GM18498 (cell line): ENCODE measurements around the gene CCNB1IP1.
"Not testable (repeated sequence)": the region's sequence is repeated elsewhere in the genome, so short reads cannot be mapped to it uniquely, and the experiment has no call there.

Experiments used
- ATAC-seq: cut with Tn5 transposase; IDR thresholded peaks from one replicate; pipeline ENCODE4 v1.9.1; 2021; ENCODE audit warnings: mild to moderate bottlenecking, moderate library complexity; ENCODE audit not compliant: unreplicated experiment

CCNB1IP1 gene, protein sequence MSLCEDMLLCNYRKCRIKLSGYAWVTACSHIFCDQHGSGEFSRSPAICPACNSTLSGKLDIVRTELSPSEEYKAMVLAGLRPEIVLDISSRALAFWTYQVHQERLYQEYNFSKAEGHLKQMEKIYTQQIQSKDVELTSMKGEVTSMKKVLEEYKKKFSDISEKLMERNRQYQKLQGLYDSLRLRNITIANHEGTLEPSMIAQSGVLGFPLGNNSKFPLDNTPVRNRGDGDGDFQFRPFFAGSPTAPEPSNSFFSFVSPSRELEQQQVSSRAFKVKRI

GRCh38 chr14:20332788-20333493, at the start of gene CCNB1IP1:
Gene CCNB1IP1, minus strand, starts transcription at chr14:20333279. Its CDS starts 16,756 bp downstream, at chr14:20316523.
- peak; percentile 97 for ATAC-seq

DNA sequence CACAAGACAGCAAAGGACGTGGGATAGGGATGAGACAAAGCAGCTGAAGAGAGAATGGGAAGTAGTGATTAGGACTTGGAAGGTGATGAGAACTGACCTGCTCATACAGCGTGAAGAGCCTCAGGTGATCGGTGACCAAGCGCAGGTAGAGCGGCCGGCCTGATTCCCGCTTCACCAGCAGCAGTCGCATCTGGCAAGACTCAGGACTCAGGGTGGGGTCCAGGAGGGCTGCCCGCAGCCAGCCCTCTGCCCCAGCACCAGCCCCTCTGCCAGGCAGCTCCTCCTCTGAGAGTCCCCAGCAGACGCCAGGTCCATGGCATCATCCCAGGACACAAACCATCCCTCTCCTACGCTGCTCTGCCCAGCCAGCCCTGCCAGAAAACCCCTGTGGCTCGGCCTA, 49.4 kb upstream of the CCNB1IP1 start:
- no peak for ATAC-seq

DNA sequence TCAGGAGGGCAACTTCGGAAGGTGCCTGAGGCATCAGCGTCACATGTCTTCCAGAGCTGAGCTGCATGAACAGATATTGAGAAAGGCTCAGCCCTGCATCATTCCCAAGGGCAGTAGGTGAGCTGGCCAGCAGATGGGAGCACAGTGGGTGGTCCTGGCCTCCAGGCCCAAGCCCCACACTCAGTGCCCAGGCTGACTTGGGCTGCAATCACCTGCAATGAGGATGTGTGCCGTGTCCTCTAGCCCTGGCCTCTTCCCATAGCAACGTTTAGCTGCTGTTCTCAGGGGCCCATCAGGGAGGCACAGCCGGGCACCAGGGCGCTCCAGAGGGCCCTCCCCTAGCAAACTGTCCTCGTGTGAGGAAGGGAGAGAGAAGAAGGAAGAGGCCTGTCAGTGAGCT, 48.3 kb upstream of the CCNB1IP1 start:
- ATAC-seq: no peak

- no peak for ATAC-seq
Measured at GRCh38 chr14:20380681-20381080, 47.6 kb upstream of the CCNB1IP1 start.

- ATAC-seq: no peak
Measured at GRCh38 chr14:20379743-20380142, 46.7 kb upstream of the CCNB1IP1 start.

DNA sequence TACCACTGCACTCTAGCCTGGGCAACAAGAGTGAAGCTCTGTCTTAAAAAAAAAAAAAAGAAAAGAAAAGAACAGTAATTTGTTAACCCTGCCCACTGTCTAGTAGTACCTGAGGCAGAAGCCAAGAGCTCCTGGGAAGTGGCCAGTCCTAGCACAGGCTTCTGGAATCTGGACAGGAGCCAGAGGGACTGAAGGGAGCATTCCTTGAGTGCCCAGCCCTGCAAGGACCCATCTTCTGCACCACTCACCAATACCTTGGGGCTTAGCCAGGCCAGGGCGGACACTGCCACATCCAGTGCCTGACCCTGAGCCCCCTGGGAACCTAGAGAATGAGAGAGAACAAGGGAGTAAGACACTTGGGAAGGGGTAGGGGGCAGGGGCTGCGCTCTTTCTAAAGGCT, 44.1 kb upstream of the CCNB1IP1 start:
- ATAC-seq: no peak

DNA sequence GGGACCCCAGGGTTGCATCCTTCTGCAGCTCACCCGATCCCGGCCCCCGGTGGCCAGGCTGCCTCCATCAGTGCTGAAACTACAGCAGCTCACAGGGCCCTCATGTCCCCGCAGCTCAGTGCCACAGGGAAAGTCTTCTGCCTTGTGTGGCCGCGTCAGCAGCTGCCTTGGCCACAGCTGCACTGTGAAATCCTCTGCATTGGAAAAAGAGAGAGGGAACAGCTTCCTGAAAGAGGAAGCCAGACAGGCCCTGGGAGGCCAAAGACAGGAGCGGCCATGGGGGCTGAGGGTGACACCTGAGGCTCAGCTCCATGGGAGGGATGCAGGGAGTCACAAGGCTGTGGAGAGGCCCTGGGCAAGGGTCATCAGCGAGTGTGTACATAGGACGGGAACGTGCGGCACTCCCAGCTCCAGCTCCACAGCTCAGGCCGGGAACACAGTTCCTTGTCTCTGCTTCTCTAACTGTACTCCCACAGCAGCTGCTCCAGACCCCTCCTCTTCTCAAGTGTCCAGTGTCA, 43.1 kb upstream of the CCNB1IP1 start:
- no peak for ATAC-seq

- ATAC-seq: no peak
Measured at GRCh38 chr14:20375471-20375870, 42.4 kb upstream of the CCNB1IP1 start.

GRCh38 chr14:20372796-20373195, 39.7 kb upstream of the CCNB1IP1 start:
- ATAC-seq: no peak

GRCh38 chr14:20365928-20366327, 32.8 kb upstream of the CCNB1IP1 start:
- ATAC-seq: no peak

DNA sequence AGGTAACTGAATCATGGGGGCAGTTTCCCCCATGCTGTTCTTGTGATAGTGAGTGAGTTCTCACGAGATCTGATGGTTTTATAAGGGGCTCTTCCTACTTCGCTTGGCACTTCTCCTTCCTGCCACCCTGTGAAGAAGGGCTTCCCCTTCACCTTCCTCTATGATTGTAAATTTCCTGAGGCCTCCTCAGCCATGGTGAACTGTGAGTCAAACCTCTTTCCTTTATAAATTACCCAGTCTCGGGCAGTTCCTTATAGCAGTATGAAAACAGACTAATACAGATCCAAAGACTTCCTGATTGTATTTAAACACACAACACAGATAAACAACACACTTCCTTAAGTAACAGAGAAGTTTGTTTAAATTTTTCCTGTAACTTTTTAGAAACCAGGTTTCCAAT, 25.4 kb upstream of the CCNB1IP1 start:
- ATAC-seq: not testable (repeated sequence)

- ATAC-seq: no peak
Measured at GRCh38 chr14:20356422-20356821, 23.3 kb upstream of the CCNB1IP1 start.

DNA sequence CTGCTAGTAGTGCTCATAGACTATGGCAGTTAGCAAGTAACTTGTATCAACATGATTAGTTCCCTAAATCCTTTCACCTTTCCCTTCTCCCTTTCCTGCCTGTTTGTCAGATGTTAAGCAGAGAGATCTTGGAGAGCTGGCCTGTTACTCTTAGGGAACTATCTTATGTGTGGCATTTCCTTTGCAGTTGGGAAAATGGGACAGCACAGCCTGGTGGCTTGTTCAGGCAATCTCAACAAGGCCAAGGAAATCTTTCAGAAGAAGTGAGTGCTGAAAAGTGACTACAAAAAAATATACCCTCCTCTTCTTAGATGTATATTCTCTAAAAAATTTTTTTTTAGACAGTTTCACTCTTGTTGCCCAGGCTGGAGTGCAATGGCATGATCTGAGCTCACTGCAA, 17.8 kb upstream of the CCNB1IP1 start:
- no peak for ATAC-seq

DNA sequence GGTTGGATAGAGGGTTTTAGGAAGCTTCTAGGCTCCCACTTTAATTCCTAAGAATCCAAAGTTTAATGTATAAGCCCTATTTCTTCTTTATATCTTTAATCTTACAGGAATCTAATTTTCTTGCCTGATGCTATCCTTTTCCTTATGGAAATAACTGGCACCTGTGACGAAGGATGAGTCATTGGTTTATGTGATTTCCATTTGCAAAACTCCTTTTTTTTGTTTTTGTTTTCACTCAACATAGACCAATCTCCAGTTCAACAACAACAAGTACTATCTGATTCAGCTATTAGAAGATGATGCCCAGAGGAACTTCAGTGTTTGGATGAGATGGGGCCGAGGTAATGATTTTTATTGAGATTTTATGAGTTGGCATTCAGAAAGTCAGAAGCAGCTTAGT, 17.2 kb upstream of the CCNB1IP1 start:
- no peak for ATAC-seq

GRCh38 chr14:20347747-20348146, 14.7 kb upstream of the CCNB1IP1 start:
- no peak for ATAC-seq

GRCh38 chr14:20346713-20347112, 13.6 kb upstream of the CCNB1IP1 start:
- no peak for ATAC-seq

DNA sequence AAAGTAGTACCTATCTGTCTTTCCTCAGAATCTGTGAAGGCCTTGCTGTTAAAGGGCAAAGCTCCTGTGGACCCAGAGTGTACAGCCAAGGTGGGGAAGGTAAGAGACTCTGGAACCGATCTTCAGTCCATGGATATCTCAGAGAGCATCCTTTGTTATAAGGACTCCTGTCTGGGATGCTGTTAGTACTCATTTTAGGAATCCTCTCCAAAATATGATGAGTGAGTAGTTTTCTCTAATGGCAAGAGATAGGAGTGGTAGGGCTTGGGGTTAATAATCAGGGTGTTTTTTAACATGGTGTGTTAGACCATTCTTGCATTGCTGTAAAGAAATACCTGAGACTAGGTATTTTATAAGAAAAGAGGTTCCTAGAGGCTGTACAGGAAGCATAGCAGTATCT, 12.3 kb upstream of the CCNB1IP1 start:
- ATAC-seq: no peak

DNA sequence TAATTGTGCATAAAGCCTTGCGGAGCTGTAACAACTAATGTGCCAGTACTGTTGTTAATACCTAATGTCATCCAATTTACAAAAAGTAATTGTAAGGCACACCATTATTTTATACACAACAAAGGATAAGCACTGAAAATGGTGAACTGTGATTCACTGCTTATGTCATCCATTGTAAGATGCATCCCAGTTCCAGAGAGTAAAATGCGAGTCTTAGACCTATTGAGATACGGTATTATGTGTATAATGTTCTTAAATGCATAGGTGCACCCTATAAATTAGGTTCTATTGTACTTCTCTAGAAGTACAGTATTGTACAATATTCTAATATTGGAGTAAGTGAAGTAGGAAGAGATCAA, 10.8 kb upstream of the CCNB1IP1 start:
- no peak for ATAC-seq

- ATAC-seq: peak; percentile 94
Measured at GRCh38 chr14:20343092-20343861, 10.2 kb upstream of the CCNB1IP1 start, which contains the start of gene PARP2. Gene PARP2, plus strand, starts transcription at chr14:20343635. Its CDS starts 7 bp downstream, at chr14:20343642.

DNA sequence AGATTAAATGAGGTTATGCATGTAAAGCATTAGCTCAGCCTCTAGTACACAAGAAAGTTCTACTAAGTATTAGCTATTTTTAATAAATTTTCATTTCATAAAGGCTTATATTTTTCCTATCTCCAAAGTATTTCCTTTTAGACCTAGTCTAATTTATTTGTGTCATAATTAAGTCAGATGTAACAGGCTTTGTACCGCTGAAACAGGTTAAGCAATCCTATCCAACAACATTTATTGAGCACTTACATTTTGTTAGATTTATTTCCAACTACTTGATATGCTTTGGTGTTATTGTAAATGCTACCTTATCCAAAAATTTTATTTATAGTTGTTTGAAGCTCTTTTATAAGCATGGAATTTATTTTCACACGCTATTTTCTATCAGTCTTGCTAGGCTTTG, 8.6 kb upstream of the CCNB1IP1 start:
- ATAC-seq: no peak

DNA sequence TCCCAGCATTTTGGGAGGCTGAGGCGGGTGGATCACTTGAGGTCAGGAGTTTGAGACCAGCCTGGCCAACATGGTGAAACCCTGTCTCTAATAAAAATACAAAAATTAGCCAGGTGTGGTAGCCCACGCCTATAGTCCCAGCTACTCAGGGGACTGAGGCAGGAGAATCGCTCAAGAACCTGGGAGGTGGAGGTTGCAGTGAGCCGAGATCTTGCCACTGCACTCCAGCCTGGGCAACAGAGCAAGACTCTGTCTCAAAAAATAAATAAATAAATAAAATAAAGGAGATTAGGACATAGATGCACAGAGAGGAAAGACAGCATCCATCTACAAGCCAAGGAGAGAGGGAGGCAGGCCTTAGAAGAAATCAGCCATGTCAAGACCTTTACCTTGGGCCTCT, 8.0 kb upstream of the CCNB1IP1 start:
- not testable (repeated sequence) for ATAC-seq

- ATAC-seq: no peak
Measured at GRCh38 chr14:20334017-20334416, 938 bp upstream of the CCNB1IP1 start.
